GM19397 (cell line): Measurements from ENCODE around the gene PLXNB3.
"Not testable (repeated sequence)": the region's sequence is repeated elsewhere in the genome, so short reads cannot be mapped to it uniquely, and the experiment has no call there.

Source experiments
- ATAC-seq: cut with Tn5 transposase; IDR thresholded peaks from one replicate; pipeline ENCODE4 v1.9.1; 2021; ENCODE audit warnings: mild to moderate bottlenecking, moderate library complexity; ENCODE audit not compliant: unreplicated experiment

Gene PLXNB3

DNA sequence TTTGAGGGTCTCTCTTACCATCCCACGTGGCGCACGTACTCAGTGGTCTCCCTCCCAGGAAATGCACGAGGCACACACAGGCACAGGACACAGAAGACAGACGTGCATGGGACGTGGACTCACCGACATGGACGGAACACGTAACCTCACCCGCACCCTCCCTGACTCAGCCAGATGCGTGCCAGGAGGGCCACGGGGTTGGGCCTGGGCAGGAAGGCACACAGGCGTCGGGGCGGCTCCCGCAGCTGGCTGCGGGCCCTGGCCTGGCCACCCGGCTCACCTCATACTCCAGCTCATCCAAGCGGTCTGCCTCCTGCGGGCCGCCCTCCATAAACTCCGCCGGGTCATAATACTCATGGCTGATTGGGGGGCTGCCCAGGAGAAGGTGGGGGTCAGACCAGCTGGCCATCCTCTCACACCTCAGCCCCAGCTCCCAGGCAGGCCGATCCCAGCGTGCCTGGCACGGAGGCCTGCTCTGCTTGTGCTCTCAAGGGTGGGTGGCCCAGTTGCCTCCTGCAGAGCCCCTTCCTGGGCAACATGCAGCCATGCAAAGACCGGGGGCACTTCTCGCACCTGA lies 43.0 kb downstream of the PLXNB3 start:
- no peak for ATAC-seq

DNA sequence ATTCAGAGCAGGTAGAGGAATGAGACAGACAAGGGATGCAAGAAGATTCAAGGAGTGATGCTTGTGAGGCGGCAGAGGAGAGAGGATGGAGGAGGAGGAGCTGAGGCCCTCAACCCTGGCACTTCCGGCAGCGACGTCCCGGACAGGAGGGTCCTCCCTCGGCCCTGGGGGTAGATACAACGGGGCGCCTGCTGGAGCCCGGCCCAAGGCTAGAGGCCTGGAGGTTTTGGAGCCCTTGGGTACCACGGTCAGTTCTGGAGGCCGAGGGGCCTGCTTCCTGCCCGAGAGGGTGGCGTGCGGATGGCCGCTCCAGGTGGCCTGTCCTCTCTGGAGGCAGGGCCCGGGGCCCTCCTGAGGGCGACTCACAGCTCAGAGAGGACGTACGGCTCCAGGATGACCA lies 43.9 kb downstream of the PLXNB3 start:
- ATAC-seq = no peak

DNA sequence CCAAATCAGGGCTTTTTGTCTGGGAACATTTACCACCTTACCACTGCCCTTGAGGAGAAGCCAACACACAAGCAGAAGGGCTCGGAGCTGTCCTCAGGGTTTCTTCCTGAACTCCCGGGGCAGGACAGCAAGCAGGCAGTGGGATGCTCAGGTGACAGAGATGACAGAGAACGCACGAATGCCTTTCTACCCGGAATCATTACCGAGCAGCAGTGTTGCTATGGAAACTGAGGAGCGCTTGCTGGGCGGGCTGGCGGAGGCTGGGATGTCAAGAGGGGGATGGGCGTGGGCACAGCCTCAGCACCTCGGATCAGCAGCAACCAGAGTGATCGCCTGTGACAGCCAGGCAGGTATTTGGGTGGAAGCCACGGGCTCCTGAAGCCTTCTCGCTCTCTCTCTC lies 48.2 kb downstream of the PLXNB3 start:
- no peak for ATAC-seq

DNA sequence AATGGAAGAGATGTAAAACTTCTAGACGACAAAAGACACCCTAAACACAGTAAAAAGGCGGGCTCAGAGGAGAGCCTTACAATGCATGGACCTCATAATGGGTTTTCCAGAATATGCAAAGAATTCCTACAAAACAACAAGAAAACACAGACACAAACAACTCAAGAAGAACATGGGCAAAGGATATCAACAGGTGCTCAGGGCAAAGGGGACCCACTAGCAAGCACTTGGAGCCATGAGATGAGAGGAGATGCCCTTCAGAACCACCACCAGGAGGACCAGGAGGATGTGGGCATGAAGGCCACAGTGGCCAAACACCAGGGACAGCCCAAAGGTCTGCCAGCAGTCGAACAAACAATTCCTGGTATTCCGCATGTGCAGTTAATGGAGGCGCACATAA lies 49.1 kb downstream of the PLXNB3 start:
- no peak for ATAC-seq

DNA sequence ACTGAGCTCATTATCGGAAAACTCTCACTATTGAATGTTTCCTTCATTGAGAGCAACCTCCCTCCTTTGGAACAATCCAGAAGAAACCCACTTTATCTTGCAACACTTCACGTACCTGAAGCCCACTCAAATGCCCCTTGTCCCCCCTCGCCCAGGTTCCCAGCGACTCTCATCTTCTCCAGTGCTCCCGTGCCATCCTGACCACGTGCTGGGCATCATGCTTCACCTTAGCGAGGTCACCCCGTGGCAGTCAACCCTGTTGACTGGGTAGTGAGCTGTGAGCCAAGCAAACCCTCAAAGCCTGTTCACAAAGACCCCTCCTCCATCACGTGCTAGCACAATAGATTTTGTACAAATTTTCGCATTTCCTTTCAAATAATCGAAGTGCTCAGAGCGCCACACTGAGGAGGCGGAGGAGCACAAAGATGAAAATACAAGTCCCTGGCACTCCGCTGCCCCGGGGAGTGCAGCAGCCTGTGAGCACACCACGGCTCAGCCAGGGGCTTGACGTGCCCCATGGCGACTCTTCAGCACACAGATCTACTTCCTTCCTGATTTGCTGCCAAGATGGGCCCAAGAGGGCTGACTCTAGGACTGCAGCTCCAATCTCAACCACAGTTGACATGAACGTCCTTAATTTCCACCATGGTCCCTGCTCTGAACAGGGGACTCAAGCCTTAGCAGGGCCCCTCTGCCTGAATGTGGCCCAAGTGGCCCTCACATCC lies 50.7 kb downstream of the PLXNB3 start:
- no peak for ATAC-seq

DNA sequence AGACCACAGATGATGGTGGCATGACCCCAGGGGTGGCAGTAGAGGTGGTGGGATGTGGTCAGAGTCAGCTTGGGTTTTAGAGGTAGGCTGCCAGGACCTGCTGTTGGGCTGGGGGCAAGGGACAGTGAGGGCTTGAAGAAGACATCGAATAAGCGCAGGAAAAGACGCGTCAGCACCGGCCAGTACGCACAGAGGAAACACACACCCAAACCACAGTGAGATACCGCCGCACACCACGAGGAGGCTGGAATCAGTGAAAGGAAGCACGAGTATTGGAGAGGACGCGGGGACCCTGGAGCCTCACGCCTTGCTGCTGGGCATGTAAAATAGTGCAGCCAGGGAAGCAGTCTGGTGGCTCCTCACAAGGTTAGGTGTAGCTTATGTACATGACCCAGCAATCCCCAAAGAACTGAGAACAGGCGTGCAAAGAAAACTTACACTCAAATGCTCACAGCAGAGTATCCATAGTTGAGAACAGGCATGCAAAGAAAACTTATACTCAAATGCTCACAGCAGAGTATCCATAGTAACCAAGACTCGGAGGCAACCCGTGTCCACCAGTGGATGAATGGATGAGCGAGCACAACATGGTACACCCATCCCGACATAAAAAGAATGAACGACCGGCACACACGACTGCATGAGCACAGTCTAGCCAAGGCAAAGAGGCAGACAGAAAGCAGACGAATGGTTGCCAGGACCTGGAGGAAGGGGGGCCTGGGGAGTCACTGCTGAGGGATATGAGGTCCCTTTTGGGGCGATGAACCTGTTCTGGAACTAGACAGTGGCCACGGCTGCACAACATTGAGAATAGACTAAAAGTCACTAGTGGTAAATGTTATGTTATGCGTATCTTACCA lies 53.0 kb downstream of the PLXNB3 start:
- no peak for ATAC-seq

DNA sequence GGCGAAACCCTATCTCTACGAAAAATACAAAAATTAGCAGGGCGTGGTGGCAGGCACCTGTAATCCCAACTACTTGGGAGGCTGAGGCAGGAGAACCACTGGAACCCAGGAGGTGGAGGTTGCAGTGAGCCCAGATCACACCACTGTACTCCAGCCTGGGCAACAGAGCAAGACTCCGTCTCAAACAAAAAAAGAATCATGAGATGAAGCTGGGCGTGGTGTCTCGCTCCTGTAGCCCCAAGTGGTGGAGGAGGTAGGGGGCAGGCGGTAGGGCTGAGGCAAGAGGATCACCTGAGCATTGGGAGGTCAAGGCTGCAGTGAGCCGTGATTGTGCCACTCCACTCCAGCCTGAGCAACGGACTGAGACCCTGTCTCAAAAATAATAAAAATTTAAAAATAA lies 54.0 kb downstream of the PLXNB3 start:
- not testable (repeated sequence) for ATAC-seq

DNA sequence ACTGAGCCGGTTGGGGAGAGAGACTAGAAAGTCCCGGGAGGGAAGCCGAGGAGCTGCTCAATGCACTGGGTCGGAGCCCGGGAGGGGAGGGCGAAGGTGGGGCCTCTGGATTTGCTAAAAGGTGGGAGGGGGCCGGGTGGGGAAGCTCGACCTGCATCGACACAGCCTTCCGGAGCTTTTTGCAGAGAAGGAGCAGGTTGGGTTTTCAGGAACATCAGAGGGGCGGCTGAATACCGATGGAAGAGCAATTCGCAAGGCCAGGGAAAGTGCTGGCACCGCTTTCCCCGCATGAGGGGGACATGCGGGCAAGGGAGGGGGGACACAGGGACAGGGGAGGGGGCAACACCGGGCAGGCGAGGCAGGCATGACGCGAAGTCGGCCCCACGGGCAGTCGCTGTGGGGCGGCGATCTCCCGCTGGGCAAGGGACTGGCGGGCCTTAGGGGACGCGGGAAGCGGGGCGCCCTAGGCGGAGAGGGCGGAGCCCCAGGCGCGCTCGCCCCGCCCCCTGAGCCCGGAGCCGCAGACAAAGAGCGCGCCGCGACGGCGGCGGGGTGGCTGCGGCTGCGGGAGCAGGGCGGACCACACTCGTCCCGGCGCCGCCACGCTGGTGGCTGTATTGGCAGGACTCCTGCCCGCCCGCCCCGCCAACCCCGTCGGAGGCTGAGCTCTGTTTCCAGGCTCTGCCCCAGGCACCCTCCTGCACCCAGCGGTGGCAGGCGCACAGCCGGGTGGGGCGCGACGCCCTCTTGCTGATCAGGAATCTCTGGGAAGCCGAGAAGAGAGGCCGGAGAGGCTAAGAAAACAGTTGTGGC lies 54.7 kb downstream of the PLXNB3 start:
- ATAC-seq = no peak

DNA sequence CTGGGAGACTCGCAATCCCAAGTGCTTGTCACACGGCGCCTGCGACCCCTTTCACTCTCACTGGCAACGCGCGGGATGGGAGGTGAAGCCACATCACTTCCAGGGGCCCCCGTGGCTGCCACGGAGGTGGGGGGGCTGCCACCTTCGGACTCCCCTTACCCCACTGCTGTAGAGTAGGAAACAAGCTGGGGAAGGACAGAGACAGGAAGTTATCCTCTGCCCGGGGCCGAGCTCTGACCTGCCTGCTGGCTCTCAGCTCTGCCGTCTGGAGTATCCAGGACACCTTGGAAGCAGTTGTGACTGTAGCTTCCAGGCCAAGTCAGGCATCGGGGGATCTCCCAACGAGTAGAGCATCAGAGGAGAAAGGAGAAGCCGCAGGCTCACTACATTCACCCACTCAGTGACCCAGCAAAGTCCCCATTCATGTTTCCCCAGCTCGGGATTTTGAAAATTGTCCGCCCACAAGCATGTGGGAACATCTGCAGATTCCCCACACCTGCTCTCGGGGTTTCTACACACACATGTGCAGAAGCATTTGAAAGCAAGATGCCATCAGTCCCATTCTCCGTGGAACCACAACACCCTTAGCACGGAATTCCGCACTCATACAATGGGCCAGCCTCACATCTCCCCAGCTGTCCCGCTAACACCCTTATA lies 55.5 kb downstream of the PLXNB3 start:
- ATAC-seq = no peak

DNA sequence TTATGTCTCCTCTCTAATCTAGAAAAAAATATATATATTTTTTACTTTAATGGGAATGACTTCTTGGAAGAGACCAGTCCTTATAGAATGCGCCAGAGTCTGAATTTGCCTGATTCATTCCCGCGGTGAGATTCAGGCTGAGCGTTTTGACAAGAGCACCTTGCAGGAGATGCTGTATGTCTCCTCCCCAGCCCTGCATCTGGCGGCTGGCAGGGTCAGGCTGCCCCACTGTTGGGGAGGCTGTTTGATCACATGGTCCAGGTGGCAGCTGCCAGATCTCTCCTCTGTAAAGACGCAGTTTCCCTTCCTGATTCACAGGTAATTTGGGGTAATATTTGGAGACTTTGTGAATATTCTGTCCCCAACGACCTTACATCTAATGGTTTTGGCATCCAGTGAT lies 56.6 kb downstream of the PLXNB3 start:
- ATAC-seq = no peak

DNA sequence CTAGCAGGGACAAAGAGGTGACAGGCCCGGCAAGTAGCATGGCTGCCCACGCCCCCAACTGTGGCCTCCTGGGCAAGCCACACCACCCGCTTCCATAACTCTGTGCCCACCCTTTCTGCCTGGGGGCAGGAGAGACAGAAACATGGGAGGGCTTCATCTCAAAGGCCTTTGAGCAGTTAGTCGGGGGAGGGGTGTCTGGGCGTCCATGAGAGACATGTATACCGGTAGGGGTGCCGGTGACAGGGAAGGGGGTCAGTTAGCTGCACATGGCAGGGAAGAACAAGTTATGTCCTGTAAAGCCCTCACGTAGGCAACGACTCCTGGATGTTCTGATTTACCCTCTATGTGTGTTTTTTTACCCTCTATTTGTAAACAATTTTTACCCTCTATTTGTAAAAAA lies 57.0 kb downstream of the PLXNB3 start:
- ATAC-seq = no peak

DNA sequence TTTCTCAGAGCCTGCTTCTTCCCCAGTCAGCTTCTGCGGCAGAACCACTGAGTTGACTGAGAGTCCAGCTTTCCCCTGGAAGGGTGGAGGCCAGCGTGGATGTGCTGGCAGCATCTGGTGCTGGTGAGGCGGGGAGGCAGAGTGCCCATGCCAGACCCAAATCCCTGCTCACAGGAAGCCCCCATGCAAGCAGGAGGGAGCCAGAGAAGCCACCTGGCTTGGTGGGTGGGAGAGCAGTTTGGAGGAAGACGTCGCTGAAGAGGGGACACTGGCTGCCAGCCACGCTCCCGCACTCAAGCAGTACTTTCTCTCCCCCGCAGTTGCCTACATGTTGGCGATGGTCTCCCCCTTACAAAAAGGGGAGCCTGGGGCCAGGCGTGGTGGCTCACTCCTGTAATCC lies 60.3 kb downstream of the PLXNB3 start:
- ATAC-seq = no peak

DNA sequence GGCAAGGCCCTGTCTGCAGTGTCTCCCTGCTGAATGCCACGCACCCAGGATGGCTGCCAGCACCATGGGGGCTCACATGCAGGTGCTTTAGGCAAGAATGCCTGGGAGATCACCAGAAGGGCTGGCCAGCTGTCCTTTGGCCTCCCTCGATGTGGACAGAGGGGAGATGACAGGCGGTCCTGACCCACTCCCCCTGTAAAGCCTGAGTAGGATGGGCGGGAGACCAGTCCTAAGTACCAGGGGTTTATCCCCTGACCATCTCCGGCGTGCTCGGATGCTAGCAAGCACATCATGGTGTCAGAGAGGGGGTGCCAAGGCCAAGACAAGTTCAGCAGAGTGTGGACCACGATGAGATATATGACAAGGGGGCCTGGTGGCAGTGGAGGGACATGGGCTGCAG lies 61.0 kb downstream of the PLXNB3 start:
- no peak for ATAC-seq
